ENCODE data around the gene LSM14A. TPM values are rescaled to one million over a fixed set of nuclear protein-coding genes. Genes with fewer than 3 reads are reported as not detected.
A peak's percentile ranks its signal among the peaks of the same experiment; 100 is the strongest.

LSM14A gene
- total and polyA plus RNA-seq, 9 of the 15 experiments (the other 6 are each of a cell fraction or from before 2014, with no cell fraction given): 19.5 to 150 (median 95.1) TPM

- peak; percentile 95 for TF ChIP-seq POLR2H (tag; IDR thresholded peaks at IDR 0.05; ENCODE audit: low read depth)
- TF ChIP-seq ZNF175 (CRISPR knock-in tag; IDR thresholded peaks at IDR 0.05; ENCODE audit: low read depth): peak; percentile 80; the same call in 1 of the 2 replicates
- 0 out of 2 replicates have a peak, but pooled peaks have one; percentile 3 for TF ChIP-seq ZNF76 (CRISPR knock-in tag; IDR thresholded peaks at IDR 0.05; ENCODE audit: borderline replicate concordance)
- TF ChIP-seq HIVEP1 (CRISPR knock-in tag; IDR thresholded peaks at IDR 0.05): peak; percentile 12; the same call in 1 of the 2 replicates
- TF ChIP-seq ZNF146 (CRISPR knock-in tag; IDR thresholded peaks at IDR 0.05; ENCODE audit: unreplicated experiment): no peak
- TF ChIP-seq PHB2 (IDR thresholded peaks at IDR 0.05; ENCODE audit: low read depth): no peak
- TF ChIP-seq ZNF133 (CRISPR knock-in tag; IDR thresholded peaks at IDR 0.05): no peak
- no peak for TF ChIP-seq FOXA1 (IDR thresholded peaks at IDR 0.05; ENCODE audit: borderline replicate concordance)
- peak; percentile 38 for TF ChIP-seq FIP1L1 (IDR thresholded peaks at IDR 0.05; ENCODE audit: low read depth, low read length, poor library complexity, severe bottlenecking)
- TF ChIP-seq BMI1 (IDR thresholded peaks at IDR 0.05; ENCODE audit: low read length): no peak
- 0 out of 2 replicates have a peak, but pooled peaks have one; percentile 0 for TF ChIP-seq TAL1 (IDR thresholded peaks at IDR 0.05)
- TF ChIP-seq SMARCA5 (IDR thresholded peaks at IDR 0.05): no peak
- peak in 1 of 2 experiments; percentile 29; a peak in 1 of 4 replicates for TF ChIP-seq MAZ (CRISPR knock-in tag; conservative IDR thresholded peaks at IDR 0.05 in 1 of 2, IDR thresholded peaks at IDR 0.05 in 1 of 2)
- TF ChIP-seq ZNF134 (CRISPR knock-in tag; conservative IDR thresholded peaks at IDR 0.05): no peak; the same call in 1 of the 2 replicates
- peak; percentile 61 for TF ChIP-seq U2AF1 (optimal IDR thresholded peaks at IDR 0.05; ENCODE audit: low read depth, low read length)
- TF ChIP-seq AFF4 (CRISPR knock-in tag; IDR thresholded peaks at IDR 0.05): 0 out of 2 replicates have a peak, but pooled peaks have one; percentile 19
- peak; percentile 73; the same call in 1 of the 2 replicates for TF ChIP-seq E2F1 (CRISPR knock-in tag; IDR thresholded peaks at IDR 0.05)
- TF ChIP-seq SMARCE1 (IDR thresholded peaks at IDR 0.05): 0 out of 2 replicates have a peak, but pooled peaks have one; percentile 35
- TF ChIP-seq PHF8 (IDR thresholded peaks at IDR 0.05; ENCODE audit: borderline replicate concordance, low read length): peak; percentile 99
- no peak for TF ChIP-seq TBL1XR1 (IDR thresholded peaks at IDR 0.05; ENCODE audit: low read length in 2 of 2)
- TF ChIP-seq, protein P1, sequence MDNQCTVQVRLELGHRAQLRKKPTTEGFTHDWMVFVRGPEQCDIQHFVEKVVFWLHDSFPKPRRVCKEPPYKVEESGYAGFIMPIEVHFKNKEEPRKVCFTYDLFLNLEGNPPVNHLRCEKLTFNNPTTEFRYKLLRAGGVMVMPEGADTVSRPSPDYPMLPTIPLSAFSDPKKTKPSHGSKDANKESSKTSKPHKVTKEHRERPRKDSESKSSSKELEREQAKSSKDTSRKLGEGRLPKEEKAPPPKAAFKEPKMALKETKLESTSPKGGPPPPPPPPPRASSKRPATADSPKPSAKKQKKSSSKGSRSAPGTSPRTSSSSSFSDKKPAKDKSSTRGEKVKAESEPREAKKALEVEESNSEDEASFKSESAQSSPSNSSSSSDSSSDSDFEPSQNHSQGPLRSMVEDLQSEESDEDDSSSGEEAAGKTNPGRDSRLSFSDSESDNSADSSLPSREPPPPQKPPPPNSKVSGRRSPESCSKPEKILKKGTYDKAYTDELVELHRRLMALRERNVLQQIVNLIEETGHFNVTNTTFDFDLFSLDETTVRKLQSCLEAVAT (IDR thresholded peaks at IDR 0.05): no peak
Measured at GRCh38 chr19:34171877-34172660, at the start of gene LSM14A (continued).

Measured in K562 (cell line).